Activated naive CD4-positive, alpha-beta T cell treated with anti-CD3 and anti-CD28 coated beads, Interleukin-2, amount 10 ng/mL, durations not matched to agents 7 days and 5 days (primary cell): Measurements from ENCODE around the gene TOX2.

Experiments used
- CTCF ChIA-PET: fragments of 350-600 bp; sonication (Branson Sonifier 250); formaldehyde crosslinking; loops from one replicate; lab custom pipeline; 2021; ENCODE audit warnings: antibody characterized with exemption; lab: Charles Lee
- DNase-seq: peaks from one replicate; pipeline ENCODE4 v3.0.0-alpha.2; 2020
- H3K27ac Mint-ChIP-seq: one replicate; pipeline ENCODE4 v1.8.0; 2021; ENCODE audit warnings: mild to moderate bottlenecking, moderate library complexity, mixed read lengths
- H3K27me3 Mint-ChIP-seq: one replicate; pipeline ENCODE4 v1.8.0; 2021; ENCODE audit warnings: mild to moderate bottlenecking, mixed read lengths
- H3K36me3 Mint-ChIP-seq: one replicate; pipeline ENCODE4 v1.8.0; 2021; ENCODE audit warnings: mixed read lengths
- H3K4me1 Mint-ChIP-seq: one replicate; pipeline ENCODE4 v1.8.0; 2021; ENCODE audit warnings: mixed read lengths
- H3K4me3 Mint-ChIP-seq: one replicate; pipeline ENCODE4 v1.8.0; 2021; ENCODE audit warnings: mild to moderate bottlenecking, moderate library complexity, mixed read lengths
- H3K9me3 Mint-ChIP-seq: one replicate; pipeline ENCODE4 v1.8.0; 2021; ENCODE audit warnings: mixed read lengths

Gene TOX2

DNA sequence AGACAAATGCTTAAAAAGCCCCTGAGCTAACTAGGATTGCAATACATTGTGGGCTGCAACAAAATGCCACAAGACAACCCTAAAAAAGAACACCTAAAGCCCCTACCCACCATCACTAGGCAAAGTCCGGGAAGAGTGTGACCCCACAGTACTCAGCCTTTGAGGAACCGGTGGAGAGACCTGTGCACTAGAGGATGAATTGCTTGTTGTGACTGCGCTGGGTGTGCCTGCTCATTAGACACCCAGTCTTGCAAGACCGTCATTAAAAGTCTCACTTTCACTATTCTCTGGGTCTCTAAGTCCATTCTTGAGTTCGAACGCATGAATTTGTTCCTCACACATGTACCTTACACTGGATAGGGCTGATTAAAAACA, 183.6 kb downstream of the TOX2 start:
- CTCF ChIA-PET = interaction anchor here (1.0 to 1.1 kb wide), 2 partner anchors 8 to 20 kb away, joined by 3 read pairs; no protein-coding TSS in a partner anchor
- no peak for DNase-seq
- Mint-ChIP-seq H3K27ac (no peak overlapping the region), H3K4me3 (no peak overlapping the region), H3K4me1 (no peaks in the 10 kb centered on the region), H3K27me3 (peaks cover 35% of the 10 kb centered on the region), H3K9me3 (no peaks in the 10 kb centered on the region), H3K36me3 (no peaks in the 10 kb centered on the region)

DNA sequence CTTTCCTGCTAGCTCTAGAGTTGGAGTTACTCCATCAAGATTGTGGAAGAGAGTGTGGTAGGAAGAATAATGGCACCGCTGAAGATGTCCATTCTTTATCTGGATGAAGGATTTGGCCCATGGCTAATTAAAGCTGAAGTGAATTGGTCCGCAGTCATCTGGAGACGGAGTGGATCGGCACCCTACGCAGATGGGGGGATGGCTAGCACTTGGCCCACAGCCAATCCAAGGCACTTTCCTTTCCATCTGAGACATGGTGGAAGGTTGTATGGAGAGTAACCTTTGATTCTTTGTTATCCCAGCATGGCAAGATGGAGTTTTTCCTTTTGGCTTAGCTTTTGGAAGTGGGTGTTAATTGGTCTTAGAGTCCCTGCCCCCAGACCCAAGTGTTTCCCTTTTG, 184.0 kb downstream of the TOX2 start:
- Mint-ChIP-seq H3K4me1 (no peaks in the 10 kb centered on the region), H3K9me3 (no peaks in the 10 kb centered on the region), H3K27ac (no peak overlapping the region), H3K4me3 (no peak overlapping the region), H3K27me3 (peaks cover 39% of the 10 kb centered on the region), H3K36me3 (no peaks in the 10 kb centered on the region)
- CTCF ChIA-PET = interaction anchor here (1.0 to 1.1 kb wide), 2 partner anchors 8 to 19 kb away, joined by 3 read pairs; no protein-coding TSS in a partner anchor
- DNase-seq = no peak

DNA sequence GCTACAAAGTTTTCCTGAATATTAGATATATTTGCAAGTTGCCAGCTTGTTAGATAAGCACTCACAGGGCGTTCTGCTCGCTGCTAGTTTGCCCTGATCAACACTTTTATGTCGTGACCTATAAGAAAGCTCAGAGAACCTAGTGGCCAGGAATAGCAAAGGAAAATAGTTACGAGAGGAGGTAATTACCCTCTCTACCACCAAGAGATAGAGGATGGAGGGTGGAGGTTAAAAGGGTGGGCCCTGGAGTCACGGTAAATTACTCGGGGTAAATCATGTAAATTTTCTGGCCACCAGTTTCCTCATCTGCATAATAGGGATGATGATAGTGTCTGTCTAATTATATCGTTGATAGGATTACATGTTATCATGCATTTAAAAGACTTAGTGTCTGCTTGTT, 185.2 kb downstream of the TOX2 start:
- no peaks in the 10 kb centered on the region for H3K9me3 Mint-ChIP-seq
- CTCF ChIA-PET = interaction anchor here (0.8 kb wide), 1 partner anchor 90 kb away, joined by 3 read pairs; no protein-coding TSS in a partner anchor
- no peak overlapping the region for H3K27ac Mint-ChIP-seq
- no peak overlapping the region for H3K4me3 Mint-ChIP-seq
- no peak for DNase-seq
- H3K36me3 Mint-ChIP-seq = no peaks in the 10 kb centered on the region
- H3K4me1 Mint-ChIP-seq = no peaks in the 10 kb centered on the region
- H3K27me3 Mint-ChIP-seq = peaks cover 51% of the 10 kb centered on the region

DNA sequence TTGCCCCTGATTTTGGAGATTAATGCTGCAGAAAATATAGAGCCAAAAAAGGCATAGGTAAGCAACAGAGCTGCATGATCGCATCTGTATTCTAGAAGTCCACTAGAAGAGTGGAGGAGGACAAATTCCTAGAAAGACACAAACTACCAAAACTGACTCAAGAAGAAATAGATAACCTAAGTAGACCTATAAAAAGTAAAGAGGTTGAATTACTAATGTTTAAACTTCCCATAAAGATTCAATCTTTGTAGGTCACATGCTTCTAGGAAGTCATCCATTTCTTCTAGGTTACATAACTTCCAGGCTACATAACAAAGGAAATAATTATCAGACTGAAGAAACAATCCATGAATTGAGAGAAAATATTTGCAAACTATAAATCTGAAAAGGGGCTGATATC, 187.9 kb downstream of the TOX2 start:
- peaks cover 10% of the 10 kb centered on the region for H3K9me3 Mint-ChIP-seq
- CTCF ChIA-PET = interaction anchor here (1.3 kb wide), 1 partner anchor 10 kb away, joined by 3 read pairs; no protein-coding TSS in a partner anchor
- H3K27ac Mint-ChIP-seq = no peak overlapping the region
- DNase-seq = no peak
- peaks cover 67% of the 10 kb centered on the region for H3K27me3 Mint-ChIP-seq
- no peaks in the 10 kb centered on the region for H3K4me1 Mint-ChIP-seq
- H3K36me3 Mint-ChIP-seq = no peaks in the 10 kb centered on the region
- no peak overlapping the region for H3K4me3 Mint-ChIP-seq

DNA sequence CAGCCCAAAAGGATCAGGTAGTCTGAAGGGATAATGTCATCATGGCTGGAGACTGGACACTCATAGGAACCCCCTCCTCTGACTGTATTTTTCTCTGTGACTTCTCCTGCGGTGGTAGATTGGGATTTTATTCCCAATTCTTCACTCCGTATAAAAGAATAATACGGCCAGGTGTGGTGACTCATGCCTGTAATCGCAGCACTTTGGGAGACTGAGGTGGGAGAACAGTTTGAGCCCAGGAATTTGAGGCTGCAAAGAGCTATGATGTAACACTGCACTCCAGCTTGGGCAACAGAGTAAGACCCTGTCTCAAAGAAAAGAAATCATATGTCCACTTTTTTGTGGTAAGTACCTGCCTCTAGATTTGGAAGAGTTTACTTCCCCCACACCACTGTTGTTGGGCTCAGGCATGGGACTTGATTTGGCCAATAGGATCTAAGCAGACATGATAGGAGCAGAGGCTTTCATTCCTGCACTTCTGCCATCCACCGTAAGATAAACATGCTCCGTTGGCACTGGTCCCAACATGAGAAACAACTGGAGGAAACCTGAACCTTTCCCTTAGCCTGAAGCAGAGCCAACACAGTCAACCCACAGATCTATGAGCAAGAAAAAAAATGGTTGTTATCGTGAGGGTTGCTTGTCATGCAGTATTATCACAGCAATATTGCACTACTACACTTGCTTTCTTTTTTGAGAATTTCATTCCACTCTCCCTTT, 190.3 kb downstream of the TOX2 start:
- CTCF ChIA-PET = no interaction called here
- peaks cover 18% of the 10 kb centered on the region for H3K9me3 Mint-ChIP-seq
- H3K4me3 Mint-ChIP-seq = no peak overlapping the region
- H3K27me3 Mint-ChIP-seq = peaks cover 65% of the 10 kb centered on the region
- no peaks in the 10 kb centered on the region for H3K36me3 Mint-ChIP-seq
- DNase-seq = no peak
- no peak overlapping the region for H3K27ac Mint-ChIP-seq
- no peaks in the 10 kb centered on the region for H3K4me1 Mint-ChIP-seq

DNA sequence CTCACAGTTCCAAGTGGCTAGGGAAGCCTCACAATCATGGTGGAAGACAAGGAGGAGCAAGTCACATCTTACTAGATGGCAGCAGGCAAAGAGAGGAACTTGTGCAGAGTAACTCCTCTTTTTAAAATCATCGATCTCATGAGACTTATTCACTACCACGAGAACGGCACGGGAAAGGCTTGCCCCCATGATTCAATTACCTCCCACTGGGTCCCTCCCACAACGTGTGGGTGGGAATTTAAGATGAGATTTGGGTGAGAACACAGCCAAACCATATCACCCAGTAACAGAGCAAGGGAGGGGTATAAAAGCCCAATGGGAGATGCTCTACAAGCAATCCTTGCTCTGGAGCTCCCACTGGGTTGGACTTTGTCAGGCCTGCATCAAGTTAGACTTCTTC, 192.0 kb downstream of the TOX2 start:
- Mint-ChIP-seq H3K36me3 (no peaks in the 10 kb centered on the region), H3K4me1 (no peaks in the 10 kb centered on the region), H3K27ac (no peak overlapping the region), H3K4me3 (no peak overlapping the region), H3K9me3 (peaks cover 18% of the 10 kb centered on the region), H3K27me3 (peaks cover 50% of the 10 kb centered on the region)
- no peak for DNase-seq
- CTCF ChIA-PET = interaction anchor here (1.4 kb wide), 1 partner anchor 14 kb away, joined by 4 read pairs; no protein-coding TSS in a partner anchor

DNA sequence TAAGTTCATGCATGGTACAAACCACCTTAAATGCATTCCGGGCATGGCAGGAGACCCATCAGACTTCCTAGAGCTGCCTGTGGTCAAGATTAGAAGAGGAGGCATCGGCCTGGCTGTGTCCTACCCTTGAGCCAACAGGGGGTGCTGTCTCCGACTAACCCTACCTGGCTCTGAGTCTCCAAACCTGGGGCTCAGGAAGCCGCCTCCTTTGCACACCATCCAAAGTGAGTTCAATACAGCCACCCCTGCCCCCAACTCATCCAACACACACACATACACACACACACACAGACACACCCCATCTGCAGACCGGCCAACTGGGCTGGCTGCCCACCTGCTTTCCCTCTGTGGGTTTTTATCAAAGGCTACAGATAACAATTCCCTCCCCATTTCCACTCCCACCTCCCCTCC, 195.3 kb downstream of the TOX2 start:
- H3K36me3 Mint-ChIP-seq = no peaks in the 10 kb centered on the region
- no peak overlapping the region for H3K4me3 Mint-ChIP-seq
- CTCF ChIA-PET = interaction anchor here (1.2 kb wide), 2 partner anchors 8 to 79 kb away, joined by 3 to 5 read pairs; no protein-coding TSS in a partner anchor
- H3K9me3 Mint-ChIP-seq = peaks cover 18% of the 10 kb centered on the region
- no peak for DNase-seq
- H3K4me1 Mint-ChIP-seq = peaks cover 4% of the 10 kb centered on the region
- H3K27ac Mint-ChIP-seq = no peak overlapping the region
- peaks cover 50% of the 10 kb centered on the region for H3K27me3 Mint-ChIP-seq

DNA sequence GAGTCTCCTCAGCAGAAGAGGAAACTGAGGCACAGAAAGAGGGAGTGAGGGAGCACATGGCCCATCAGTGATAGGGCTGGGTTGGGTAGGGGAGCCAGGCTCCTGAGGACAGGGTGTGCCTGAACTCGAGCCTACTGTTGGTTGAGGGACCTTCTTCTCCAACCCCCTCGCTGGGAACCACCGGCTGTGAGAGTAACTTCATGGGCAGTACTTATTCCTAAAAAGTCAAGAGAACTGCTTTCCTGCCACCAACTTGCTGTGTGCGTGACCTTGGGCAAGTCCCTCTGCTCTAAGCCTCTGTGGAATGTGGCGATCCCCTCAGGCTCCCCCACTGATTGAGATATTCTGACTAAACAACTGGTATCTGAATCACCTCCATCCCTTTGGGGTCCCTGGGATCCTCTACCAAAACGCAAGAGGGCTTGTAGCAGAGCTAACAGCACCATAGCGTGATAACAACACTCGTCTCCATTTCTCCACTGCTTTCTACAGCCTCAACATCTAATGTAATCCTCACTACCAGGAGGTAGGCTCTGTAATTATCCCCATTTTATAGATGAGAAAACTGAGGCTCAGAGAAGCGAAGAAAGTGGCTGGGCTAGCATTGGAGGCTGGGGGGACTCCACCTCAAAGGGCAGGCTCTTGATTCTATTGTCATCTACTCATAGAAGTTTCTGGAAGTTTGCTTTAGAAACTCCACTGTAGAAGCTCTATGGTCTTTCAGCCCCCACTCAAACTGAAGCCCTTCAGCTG, 196.3 kb downstream of the TOX2 start:
- Mint-ChIP-seq H3K9me3 (peaks cover 18% of the 10 kb centered on the region), H3K27me3 (peaks cover 48% of the 10 kb centered on the region), H3K4me1 (peaks cover 4% of the 10 kb centered on the region), H3K36me3 (no peaks in the 10 kb centered on the region), H3K4me3 (no peak overlapping the region), H3K27ac (no peak overlapping the region)
- CTCF ChIA-PET = interaction anchor here (1.4 to 2.1 kb wide), 2 partner anchors 10 to 78 kb away, joined by 5 to 6 read pairs; no protein-coding TSS in a partner anchor
- DNase-seq = no peak

DNA sequence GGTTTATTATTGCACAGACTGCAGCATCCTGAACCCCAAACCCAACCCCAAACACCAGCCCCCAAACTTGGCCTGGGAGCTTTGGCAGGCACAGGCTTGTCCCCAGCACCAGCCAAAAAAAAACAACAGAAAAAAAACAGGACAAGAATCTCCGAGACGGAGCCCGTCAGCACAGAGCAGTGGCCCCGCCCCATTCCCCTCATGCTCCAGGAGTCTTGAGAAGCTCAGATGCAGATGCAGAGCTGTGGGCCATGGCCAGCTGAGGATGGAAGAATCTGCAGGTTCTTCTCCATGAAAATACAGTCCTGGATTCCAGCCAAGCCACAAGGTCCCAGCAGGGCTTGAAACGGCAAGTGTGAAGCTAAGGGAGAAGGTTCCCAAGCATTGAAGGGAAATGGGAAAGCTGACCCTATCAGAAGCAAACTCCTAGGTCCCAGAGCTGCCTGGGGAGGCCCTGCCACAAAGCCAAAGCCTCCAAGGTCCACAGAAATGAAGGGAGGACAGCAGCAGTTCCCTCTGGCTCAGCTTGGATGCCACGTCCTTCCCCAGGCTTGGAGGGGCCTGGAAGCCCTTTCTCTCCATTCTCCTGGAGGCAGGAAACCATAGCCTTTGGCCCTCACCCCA, 197.2 kb downstream of the TOX2 start:
- DNase-seq = no peak
- CTCF ChIA-PET = interaction anchor here (1.4 to 2.1 kb wide), 2 partner anchors 9 to 78 kb away, joined by 5 to 6 read pairs; no protein-coding TSS in a partner anchor
- peaks cover 4% of the 10 kb centered on the region for H3K4me1 Mint-ChIP-seq
- no peaks in the 10 kb centered on the region for H3K36me3 Mint-ChIP-seq
- peaks cover 15% of the 10 kb centered on the region for H3K9me3 Mint-ChIP-seq
- no peak overlapping the region for H3K27ac Mint-ChIP-seq
- peaks cover 49% of the 10 kb centered on the region for H3K27me3 Mint-ChIP-seq
- no peak overlapping the region for H3K4me3 Mint-ChIP-seq

DNA sequence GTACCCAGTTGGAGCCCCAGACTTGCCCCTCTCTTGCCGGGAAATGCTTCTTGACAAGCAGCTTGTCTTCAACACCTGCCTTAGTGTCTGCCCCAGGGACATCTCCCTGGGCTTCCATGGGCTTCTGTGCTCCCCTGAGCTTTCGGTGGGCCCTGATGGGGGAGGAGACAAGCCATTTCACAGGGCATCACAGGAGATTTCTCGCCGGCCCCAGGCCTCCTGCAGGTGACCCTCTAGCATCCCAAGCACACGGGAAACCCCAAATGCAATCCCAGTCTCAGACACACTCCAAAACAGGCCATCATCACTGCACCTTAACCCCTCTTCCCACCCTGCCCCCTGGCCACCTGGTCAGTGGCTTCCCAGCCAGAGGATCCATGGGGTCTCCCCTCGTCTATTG, 197.8 kb downstream of the TOX2 start:
- Mint-ChIP-seq H3K36me3 (no peaks in the 10 kb centered on the region), H3K27me3 (peaks cover 48% of the 10 kb centered on the region), H3K4me3 (no peak overlapping the region), H3K9me3 (peaks cover 9% of the 10 kb centered on the region), H3K27ac (no peak overlapping the region), H3K4me1 (peaks cover 4% of the 10 kb centered on the region)
- DNase-seq = no peak
- CTCF ChIA-PET = interaction anchor here (2.1 kb wide), 1 partner anchor 77 kb away, joined by 6 read pairs; no protein-coding TSS in a partner anchor

DNA sequence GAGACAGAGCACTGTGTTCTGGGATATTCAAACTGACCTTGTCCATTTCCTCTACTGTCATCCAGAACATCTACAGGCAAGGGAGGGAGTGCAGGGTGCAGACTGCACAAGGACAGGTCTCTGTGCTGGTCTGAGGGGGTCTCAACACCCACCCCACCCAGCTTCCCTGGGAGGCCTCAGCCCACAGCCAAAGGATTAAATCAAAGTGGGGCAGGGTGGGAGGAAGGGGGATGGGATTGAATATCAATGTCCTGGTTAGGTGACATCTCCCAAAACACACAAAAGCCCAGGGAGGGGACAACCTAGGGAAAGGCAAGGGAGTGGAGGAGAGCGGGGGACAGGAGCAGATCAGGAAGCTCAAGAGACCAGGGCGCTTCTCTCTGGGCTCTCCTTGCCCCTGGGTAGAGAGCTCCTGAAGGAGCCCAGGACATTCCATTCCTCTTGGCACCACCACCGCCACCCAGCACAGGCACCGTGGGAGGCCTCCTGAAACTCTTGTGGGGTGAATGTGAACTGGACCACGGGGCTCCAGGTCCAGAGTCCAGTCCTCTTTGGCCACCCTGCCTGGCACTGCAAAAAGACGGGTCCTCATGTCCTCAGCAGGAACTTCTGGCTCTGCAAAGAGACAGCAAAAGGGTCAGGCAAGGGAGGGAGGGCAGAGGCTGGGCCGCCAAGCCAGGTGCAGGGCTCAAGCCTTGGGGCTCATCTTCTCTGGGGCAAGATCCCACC, 198.4 kb downstream of the TOX2 start:
- H3K4me3 Mint-ChIP-seq = no peak overlapping the region
- no peak overlapping the region for H3K27ac Mint-ChIP-seq
- no peak for DNase-seq
- H3K9me3 Mint-ChIP-seq = peaks cover 4% of the 10 kb centered on the region
- H3K27me3 Mint-ChIP-seq = peaks cover 52% of the 10 kb centered on the region
- CTCF ChIA-PET = interaction anchor here (1.1 to 2.1 kb wide), 2 partner anchors 71 to 76 kb away, joined by 3 to 6 read pairs; no protein-coding TSS in a partner anchor
- peaks cover 6% of the 10 kb centered on the region for H3K4me1 Mint-ChIP-seq
- H3K36me3 Mint-ChIP-seq = no peaks in the 10 kb centered on the region

DNA sequence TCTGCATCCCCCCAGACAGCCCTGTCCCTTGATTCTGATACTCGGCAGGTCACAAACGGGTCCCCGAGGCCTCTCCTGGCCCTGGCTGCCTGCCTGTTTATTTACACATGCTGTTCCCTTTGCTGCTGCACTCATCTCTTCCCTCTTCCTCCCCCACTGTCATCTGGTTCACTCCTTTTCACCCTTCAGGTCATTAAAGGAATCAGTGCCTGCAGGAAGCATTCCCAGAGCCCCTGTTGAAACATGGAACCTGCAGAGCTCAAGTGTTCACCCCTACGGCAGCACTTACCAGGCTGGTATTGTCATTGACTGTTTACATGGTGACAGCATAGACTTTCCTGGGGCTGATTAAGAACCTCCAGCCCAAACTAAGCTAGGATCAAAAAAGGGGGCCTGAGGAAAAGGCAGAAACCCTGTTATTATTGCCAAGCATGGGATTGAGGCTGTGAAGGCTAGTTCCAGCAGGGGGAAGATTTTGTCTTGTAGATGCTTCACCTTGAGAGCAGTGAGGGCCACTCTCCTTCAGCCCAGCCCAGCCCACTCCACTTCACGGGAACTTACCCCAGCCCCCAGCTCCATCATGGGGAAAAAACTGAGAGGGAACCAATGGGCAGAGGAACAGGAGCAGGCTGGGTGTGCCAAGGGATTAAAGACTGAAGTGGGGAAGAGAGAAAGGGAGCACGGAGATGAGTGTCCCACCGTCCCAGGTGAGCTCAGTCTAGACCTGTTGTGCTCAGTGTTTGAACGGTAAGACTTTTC, 199.1 kb downstream of the TOX2 start:
- no peak overlapping the region for H3K27ac Mint-ChIP-seq
- H3K36me3 Mint-ChIP-seq = no peaks in the 10 kb centered on the region
- peaks cover 6% of the 10 kb centered on the region for H3K4me1 Mint-ChIP-seq
- H3K27me3 Mint-ChIP-seq = peaks cover 57% of the 10 kb centered on the region
- CTCF ChIA-PET = interaction anchor here (1.1 to 2.6 kb wide), 3 partner anchors 70 to 82 kb away, joined by 3 to 20 read pairs (median 4); no protein-coding TSS in a partner anchor
- no peak overlapping the region for H3K4me3 Mint-ChIP-seq
- H3K9me3 Mint-ChIP-seq = no peaks in the 10 kb centered on the region
- DNase-seq = no peak

DNA sequence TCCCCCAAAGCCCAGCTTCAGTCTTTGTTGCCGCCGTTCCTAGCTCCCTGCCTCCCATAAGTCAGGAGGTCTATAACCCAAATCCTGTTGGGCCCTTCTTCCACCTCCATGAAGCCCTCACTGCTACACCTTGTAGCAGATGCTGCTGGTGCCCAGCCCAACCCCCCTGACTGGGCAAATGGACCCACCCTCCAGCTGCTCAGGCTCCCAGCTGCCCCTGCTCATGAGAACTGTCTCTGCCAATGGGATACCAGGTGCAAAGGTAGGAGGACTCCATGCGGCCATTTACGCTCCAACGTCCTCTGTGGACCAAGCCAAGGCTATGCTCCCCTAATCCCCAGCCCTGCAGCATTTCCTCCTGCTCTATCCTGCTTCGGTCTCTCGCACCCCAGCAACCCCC, 200.5 kb downstream of the TOX2 start:
- Mint-ChIP-seq H3K4me1 (peaks cover 6% of the 10 kb centered on the region), H3K4me3 (no peak overlapping the region)

More for the DNA sequence above, 200.5 kb downstream of the TOX2 start:
- DNase-seq = no peak
- no peaks in the 10 kb centered on the region for H3K9me3 Mint-ChIP-seq
- CTCF ChIA-PET = interaction anchor here (1.6 to 2.6 kb wide), 2 partner anchors 74 to 80 kb away, joined by 4 to 20 read pairs; no protein-coding TSS in a partner anchor
- peaks cover 55% of the 10 kb centered on the region for H3K27me3 Mint-ChIP-seq
- H3K27ac Mint-ChIP-seq = no peak overlapping the region
- H3K36me3 Mint-ChIP-seq = no peaks in the 10 kb centered on the region
